Posterior vena cava (tissue), 2 donors: ENCODE data around the gene MGMT. TPM values are rescaled to one million over a fixed set of nuclear protein-coding genes. Genes with fewer than 3 reads are reported as not detected.

Source experiments
- DNase-seq: peaks from one replicate; pipeline ENCODE4 v3.0.0-alpha.2; 2020; ENCODE audit warnings: low spot score
- intact Hi-C, 2 donors: fragments of 100-400 bp; cut with DNase I; formaldehyde crosslinking; loops; one replicate each; pipeline versions ENCODE4 v1.14.1 to v1.14.2; 2022 to 2023
- total RNA-seq, 2 donors: library from RNA; stranded (reverse); fragmentation: NEBNext Ultra II Directional; extraction: Animal tissue kit (Norgen Biotek cat#: 25700); gene quantifications; one replicate each; pipeline ENCODE4 v1.2.1, GENCODE V29; 2021
- donor health status: DM: yes; HTN: yes; CAD: no.
- donor health status: DM: yes; HTN: yes; CAD: no.

Gene MGMT
- total RNA-seq, 2 donors from 2014 or later = 8.2 to 17.6 TPM

DNA sequence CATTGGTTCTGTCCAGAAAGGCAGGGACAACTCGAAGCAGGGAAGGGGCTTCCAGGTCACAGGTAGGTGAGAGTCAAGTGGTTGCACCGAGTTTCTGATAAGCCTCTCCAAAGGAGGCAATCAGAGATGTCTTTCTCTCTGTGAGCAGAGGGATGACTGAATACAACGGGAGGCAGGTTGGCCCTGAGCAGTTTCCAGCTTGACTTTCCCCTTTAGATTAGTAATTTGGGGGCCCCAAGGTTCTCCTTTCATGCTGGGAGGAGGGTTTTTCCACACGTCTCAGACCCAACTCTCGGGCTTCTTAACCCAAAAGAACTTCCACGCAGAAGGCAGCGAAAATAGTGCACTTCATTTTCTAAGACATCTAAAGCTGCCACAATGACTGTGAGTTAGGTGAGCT is 189.6 kb downstream of the MGMT start:
- intact Hi-C loops = loop anchor here in 1 of 2 donors (10.0 kb wide), 1 partner anchor 148 kb away; no protein-coding TSS in a partner anchor

DNA sequence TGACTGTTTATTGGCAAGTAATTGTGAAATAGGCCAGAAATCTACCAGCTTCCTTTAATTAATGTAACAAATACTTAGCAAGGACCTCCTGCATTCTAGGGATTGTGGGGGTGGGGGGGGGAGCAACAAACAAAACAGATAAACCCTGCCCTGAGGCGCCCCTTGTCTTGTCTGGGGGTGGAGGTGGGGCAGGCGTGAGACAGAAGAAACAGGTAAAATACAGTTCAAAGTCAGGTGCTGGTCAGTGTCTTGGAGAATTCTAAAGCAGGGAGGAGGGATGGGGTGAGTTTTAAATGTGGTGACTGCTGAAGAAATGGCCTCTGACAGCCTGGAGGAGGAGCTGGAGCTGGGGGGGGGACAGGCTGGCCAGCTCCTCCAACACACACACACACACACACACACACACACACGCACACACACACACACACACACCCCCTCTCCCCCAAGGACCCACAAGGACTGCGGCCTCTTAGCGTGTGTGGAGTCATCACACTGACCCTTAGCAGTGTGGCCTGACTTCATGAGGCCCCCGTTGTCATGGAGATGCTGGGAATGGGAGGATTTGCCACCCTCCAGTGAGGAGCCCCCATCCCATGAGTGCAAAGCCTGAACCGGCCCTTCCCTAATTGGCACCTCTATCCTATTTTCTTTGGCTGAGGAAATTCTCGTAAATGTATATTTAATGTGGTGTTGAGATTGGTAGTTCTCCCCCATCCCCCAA is 190.4 kb downstream of the MGMT start:
- intact Hi-C loops = loop anchor here in 1 of 2 donors (10.0 kb wide), 1 partner anchor 147 kb away; no protein-coding TSS in a partner anchor

More for the DNA sequence above, 189.6 kb downstream of the MGMT start:
- DNase-seq = no peak

GRCh38 chr10:129658376-129659072 is 191.5 kb downstream of the MGMT start:
- intact Hi-C loops = loop anchor here in 1 of 2 donors (10.0 kb wide), 1 partner anchor 146 kb away; no protein-coding TSS in a partner anchor
- DNase-seq = no peak

More for the DNA sequence above, 190.4 kb downstream of the MGMT start:
- DNase-seq = no peak

- intact Hi-C loops = loop anchor here in 1 of 2 donors (10.0 kb wide), 1 partner anchor 145 kb away; no protein-coding TSS in a partner anchor
- DNase-seq = no peak
These were observed 192.6 kb downstream of the MGMT start for GRCh38 chr10:129659508-129660268.

GRCh38 chr10:129660569-129660968 is 193.5 kb downstream of the MGMT start:
- intact Hi-C loops = no loop called here
- DNase-seq = no peak

GRCh38 chr10:129662426-129662825 is 195.4 kb downstream of the MGMT start:
- DNase-seq = no peak
- intact Hi-C loops = no loop called here

DNA sequence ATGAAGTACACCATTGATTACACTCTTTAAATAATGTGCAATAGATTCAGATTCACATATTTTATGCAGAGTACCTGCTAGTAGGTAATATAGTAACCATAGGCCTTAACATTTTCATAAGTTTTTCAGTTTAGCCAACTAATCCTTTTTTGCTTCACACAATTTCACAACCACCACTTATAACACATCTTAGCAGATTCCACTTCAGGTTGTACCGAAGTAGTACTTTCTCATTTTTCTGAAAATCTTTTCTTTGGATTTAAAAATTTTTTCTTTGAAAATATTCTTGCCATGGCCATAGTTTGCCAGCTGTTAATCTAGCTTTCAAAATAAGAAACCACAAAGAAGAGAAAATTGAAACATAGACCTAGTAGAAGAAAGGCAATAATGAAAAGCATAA is 203.1 kb downstream of the MGMT start:
- intact Hi-C loops = no loop called here
- no peak for DNase-seq

DNA sequence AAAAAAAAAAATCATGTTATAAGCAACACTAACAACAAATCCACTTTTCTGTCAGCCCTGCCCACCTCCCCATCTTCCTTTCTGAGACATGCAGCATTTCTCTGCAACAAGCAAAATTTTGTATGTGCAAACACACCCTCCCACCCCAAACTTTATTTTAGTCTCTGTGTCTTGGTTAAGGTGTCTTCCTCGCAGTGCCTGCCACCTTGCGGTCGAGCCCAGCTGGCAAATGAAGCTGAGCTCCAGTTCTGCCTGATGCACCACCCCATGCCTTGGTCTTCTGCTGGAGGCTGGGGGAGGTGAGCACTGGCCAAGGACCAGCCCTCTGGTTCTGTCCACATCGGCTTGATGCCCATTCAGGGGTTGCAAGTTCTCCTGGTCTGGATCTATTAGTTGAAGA is 206.3 kb downstream of the MGMT start:
- intact Hi-C loops = no loop called here
- DNase-seq = no peak

DNA sequence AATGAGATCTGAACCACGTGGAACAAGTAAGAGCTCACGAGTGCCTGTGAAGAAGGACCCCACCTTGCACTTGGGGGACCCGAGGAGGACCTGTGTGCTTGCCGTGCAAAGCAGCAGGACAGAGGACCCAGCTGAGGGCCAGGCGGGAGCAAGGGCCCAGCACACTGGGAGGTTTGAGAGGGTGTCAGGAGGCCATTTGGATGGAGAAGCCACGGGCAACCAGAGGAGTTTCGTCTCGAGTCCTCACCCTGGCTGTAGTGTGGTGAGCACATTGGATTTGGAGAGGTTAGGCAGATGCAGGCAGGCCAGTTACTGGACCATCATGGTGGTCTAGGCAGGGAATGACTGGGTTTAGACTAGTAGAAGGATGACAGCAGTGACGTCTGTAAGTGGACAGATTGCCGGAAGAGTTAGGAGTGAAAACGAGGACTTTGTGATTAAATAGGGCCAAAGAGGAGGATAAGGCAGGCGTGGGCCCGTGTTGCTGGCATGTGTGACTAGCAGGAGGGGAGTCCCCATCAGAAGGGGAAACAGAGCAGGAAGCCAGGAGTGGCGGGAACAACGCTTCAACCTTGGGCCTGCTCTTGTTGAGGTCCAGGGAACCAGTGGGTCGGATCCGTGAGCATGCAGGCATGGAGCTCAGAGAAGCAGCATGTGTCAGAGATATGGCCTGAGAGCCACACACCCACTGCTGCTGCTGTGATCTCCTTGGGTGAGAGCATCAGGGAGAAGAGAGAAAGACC is 208.2 kb downstream of the MGMT start:
- no peak for DNase-seq
- intact Hi-C loops = loop anchor here in 1 of 2 donors (5.0 kb wide), 1 partner anchor 1947 kb away; no protein-coding TSS in a partner anchor

DNA sequence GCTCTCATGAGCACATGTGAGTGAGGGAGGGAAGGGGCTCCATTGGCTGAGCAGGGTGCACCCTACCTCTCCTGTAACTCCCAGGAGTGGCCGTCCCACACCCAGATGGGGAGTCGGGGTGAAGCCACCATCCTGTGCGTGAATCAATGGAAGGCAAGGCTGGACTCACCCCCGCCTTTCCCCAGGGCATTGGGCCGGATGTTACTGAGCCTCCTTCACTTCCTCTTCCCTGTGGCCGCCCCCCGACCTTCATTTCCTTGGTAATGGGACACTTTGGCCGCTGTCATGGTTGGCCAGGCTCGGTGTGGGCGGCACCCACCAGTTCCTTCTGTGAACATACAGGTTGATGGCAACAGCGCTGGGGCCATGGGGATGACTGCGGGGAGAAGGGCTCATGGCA is 209.0 kb downstream of the MGMT start:
- intact Hi-C loops = loop anchor here in 1 of 2 donors (5.0 kb wide), 1 partner anchor 1946 kb away; no protein-coding TSS in a partner anchor
- DNase-seq = no peak

GRCh38 chr10:129677377-129677927 is 210.4 kb downstream of the MGMT start:
- intact Hi-C loops = loop anchor here in 1 of 2 donors (5.0 kb wide), 1 partner anchor 1945 kb away; no protein-coding TSS in a partner anchor
- no peak for DNase-seq

DNA sequence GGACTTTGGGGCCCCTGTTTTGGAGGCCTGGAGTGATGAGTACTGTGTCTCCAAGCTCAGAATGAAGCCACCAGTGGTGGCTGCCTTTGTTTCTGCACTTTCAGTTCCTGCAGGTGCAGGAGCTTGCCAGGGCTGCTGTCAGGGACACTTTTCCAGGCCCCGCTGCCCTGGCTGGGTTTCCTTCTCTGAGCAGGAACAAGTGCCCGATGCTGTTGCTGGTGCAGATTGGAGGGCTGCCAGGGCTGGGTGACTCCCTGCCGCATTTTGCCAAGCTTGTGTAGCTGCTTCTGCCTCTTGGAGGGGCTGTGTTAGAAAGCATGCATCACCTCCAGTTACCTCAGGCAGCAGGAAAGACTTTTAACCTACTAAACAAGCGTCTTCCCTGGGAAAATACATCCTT is 211.1 kb downstream of the MGMT start:
- intact Hi-C loops = loop anchor here in 1 of 2 donors (5.0 kb wide), 1 partner anchor 1944 kb away; no protein-coding TSS in a partner anchor
- DNase-seq = no peak

GRCh38 chr10:129679207-129679606 is 212.2 kb downstream of the MGMT start:
- no peak for DNase-seq
- intact Hi-C loops = loop anchor here in 1 of 2 donors (5.0 kb wide), 1 partner anchor 1943 kb away; no protein-coding TSS in a partner anchor

DNA sequence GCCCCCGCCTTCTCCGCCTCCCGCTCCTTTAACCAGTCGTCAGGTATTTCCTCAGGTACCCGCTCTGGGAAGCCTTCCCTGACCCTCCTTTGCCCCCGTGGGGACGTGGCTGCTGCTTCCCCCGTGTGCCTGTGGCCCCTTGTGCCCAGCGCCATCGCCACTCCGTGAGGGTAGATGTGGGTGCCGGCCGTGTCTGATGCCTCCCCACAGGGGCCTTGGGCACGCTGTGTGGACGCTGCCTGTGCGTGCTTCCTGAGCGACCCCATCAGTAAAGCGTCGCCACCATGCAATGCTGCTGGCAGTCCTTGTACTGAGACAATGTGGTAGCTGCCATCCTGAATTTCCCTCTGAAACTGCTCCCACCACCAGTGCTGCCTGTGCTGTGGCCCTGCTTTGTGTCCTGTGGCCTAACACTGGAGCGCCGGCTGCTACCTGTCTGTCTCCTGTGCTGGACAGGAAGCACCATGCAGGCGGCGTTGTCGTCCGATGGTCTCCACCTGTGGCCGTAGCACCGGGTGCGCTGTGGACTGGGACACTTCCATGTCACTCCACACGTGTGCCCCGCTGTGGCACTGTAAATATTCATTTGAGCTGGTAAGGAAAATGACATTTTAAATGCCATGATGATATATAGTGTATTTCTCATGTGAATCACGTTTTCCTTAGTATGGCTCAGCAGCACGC is 213.8 kb downstream of the MGMT start:
- intact Hi-C loops = no loop called here
- DNase-seq = no peak

DNA sequence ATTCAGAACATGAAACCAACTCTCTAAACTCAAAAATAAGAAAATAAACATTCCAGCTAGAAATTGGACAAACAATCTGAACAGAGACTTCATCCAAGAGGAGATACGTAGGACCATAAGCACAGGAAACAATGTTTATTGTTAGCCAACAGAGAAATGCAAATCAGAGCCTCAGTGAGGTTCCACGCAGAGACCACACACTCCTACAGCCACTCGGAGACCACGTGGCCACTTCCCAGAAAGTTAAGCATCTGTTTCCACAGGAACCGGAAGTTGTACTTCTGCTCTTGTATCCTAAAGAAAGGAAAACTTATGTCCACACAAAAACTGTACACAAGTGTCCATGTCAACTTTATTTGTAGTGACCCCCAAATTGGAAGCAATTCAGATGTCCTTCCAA is 214.8 kb downstream of the MGMT start:
- DNase-seq = no peak
- intact Hi-C loops = no loop called here

DNA sequence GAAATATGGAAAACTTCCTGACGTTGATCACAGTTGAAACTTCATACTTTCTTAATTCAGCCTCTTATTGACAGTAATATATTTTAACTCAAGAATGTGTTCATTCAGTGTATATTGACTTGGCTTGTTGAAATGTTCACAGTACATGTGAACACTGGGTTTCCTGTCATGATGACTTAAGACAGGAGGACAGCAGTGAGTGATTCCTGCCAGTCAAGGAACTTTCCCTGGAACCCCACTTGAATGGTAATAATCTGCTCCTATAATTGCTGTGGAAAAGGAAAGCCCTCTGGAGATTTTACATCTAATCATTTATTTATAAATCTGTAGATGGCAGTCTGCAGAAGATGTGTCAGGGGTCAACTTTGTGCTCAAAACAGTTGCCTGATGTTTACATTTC is 216.5 kb downstream of the MGMT start:
- intact Hi-C loops = no loop called here
- DNase-seq = no peak

DNA sequence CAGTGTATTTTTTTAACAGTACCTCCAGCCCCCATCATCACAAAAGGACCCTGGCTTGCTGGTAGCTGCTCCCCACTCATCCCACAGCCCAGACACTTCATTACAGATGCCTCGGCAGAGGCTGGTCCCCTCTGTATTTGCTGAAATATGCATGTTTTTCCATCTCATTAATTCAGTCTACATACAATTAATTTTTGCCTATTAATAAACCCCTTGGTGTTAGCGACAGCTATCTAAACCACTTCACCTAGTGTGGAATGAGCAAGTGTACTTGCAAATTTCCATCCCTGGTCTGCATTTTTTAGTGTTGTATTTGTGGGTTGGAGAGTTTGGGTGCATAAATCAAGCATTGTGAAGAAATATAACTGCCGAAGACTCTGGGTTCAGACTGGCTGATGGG is 216.9 kb downstream of the MGMT start:
- no peak for DNase-seq
- intact Hi-C loops = no loop called here

- no peak for DNase-seq
These were observed 218.2 kb downstream of the MGMT start for GRCh38 chr10:129685271-129685670.

More at GRCh38 chr10:129685271-129685670, 218.2 kb downstream of the MGMT start:
- intact Hi-C loops = no loop called here
